T47D (cell line): Measurements from ENCODE around the gene ATP11C.
"Not testable (repeated sequence)": the region's sequence is repeated elsewhere in the genome, so short reads cannot be mapped to it uniquely, and the experiment has no call there.

Experiments used
- DNase-seq, 2 experiments: peaks; one replicate each; pipeline versions ENCODE4 v3.0.0 to v3.0.0-alpha.2; 2011 to 2012; ENCODE audit warnings: low read depth in 1 of 2, low spot score in 1 of 2
- JUND ChIP-seq: IDR thresholded peaks from 2 replicates; pipeline ENCODE4 v1.6.1; 2012; ENCODE audit warnings: low read depth
- in situ Hi-C: cut with HindIII; loops from 2 replicates; pipeline ENCODE4 v1.10.0; 2016; ENCODE audit warnings: low sequenced_read_pairs, low pct_unique_long_range_greater_than_20kb

ATP11C gene

DNA sequence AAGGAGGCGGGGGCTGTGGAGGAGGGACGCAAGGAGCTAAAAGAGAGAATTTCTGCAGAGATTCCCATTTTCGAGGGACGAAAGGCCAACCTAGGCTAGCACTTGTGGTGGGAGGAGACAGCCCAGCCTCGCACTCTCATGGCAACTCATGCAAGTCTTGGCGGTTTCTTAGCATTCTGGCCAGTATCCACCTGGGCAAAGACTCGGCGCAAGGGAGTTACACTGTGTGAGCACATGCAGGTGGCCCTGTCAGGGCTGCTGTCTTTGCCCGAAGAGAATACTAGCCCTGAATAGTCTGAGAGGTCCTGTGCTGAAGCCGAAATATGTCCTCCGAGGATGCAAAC, 240.4 kb downstream of the ATP11C start:
- no peak for DNase-seq
- in situ Hi-C loops, result no loop called here
- TF ChIP-seq JUND, result no peak

DNA sequence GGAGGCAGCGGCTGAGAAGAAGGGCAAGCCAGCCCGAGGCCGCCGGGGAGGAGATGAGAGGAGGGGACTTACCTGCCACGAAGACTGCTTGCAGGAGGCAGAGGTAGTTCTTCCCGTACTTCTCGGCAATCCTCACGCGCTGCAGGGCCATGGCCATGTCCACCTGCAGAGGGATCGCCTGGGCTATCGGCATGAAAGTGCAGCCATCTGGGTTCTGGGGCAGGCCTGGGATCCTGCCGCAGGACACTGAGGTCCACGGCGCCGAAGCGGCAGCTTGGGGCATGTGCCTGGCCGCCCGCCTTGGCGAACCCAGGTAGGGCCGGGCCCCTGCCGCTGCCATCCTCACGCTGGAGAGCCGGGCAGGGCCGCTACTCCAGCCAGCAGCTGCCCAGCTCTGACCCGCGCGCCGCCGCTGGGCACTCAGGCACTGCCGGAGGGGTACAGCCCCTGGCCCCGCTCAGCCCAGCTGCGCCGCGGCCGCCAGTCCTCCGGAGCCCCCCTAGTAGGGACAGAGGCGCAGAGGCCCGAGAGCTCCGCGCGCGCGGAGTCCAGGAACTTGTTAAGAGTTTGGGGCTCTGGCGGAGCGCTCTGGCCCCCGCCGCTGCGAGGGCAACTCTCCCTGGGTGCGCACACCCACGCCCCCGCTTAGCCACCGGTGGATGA, 240.9 kb downstream of the ATP11C start:
- in situ Hi-C loops, result no loop called here
- TF ChIP-seq JUND, result no peak
- no peak for DNase-seq

DNA sequence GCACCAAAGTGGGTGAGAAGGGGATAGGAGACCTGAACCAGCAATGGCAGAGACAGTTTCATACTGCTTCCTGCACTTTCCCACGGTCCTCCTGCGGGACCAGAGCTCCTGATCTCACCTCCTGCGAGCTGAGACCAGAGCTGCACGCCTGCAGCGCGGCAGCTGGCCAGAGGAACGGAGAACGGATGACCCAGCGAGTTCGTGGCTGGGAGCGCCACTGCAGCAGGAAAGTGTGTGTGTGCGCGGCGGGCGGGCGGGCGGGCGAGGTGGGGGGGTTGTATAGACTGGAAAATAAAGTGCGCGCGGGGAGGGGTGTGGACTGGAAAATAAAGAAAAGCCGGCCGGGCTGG, 241.4 kb downstream of the ATP11C start:
- in situ Hi-C loops, result no loop called here
- peak in 1 of 2 experiments; percentile 0 for DNase-seq
- TF ChIP-seq JUND, result no peak

DNA sequence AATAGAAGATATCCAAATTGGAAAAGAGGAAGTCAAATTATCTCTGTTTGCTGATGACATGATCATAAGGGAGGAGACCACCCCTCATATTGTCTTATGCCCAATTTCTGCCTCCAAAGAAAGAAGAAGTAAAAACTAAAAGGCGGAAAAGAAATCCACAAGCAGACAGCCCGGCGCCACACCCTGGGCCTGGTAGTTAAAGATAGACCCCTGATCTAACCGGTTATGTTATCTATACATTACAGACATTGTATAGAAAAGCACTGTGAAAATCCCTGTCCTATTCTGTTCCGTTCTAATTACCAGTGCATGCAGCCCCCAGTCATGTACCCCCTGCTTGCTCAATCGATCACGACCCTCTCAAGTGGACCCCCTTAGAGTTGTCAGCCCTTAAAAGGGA, 247.7 kb downstream of the ATP11C start:
- in situ Hi-C loops, DNase-seq: not testable (repeated sequence)

DNA sequence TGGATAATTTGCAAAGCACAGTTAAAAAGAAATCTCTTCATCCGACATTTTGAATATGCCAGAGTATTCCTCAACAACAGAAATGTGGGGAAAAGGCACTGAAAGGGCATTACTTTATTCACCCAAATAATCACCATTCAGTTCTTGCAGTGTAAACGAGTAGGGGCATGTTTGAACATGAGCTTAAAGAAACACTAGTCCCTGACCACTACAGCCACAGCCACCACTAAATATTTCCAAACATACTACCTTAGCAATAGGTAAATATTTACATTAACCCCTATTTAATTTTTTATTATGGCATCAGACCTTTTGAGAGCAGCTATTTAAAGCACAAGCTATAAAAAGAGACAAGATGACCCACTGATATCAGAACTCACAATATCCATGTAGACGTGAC, 252.5 kb downstream of the ATP11C start:
- in situ Hi-C loops, result no loop called here
- no peak for TF ChIP-seq JUND
- no peak for DNase-seq
